Bone marrow (tissue), 2 donors: ENCODE results near the gene MYH8.

Experiments used
- DNase-seq, 2 donors: peaks; one replicate each; lab custom pipeline; 2025; lab: John Stamatoyannopoulos, UW

MYH8 gene

DNA sequence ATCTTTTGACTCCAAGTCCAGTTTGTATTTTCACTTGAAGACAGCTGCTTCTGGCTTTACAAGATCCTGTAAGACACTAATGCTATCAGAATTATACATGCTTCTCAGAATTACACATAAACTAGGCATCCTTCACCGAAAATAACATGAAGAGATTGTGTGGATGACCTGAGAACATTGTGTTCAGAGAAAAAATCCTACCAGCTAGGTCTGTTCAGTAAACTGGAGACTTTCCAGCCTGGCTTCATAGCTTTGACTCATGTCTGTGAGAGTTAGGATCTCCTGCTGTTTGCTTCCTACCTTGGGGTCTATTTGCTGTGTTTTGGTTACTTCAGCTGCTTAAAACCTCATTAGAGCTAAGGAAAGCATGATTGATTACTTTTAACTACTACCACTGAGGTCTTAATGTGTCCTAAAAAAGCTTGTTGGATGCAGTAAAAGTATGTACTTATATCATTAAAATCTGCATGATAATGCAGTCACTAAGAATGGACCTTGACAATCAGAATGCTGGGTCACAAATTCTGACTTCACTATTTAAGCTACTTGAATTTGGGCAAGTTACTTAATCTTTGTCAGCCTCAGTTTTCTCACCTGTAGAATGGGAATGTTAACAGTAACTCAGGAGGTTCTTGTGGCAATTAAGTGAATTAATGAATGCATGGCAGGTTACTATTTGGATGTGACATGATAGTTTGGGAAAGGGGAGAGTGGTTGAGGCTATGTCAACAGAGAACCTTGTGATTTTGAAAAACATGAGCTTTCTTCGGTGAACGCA lies 40.9 kb downstream of the MYH8 start:
- no peak for DNase-seq

- DNase-seq = no peak
Measured at GRCh38 chr17:10372906-10373305, 48.8 kb downstream of the MYH8 start, which contains the start of gene MYH13. TSS of gene MYH13 (minus strand) at chr17:10373006. CDS start at chr17:10364530, 8,476 bp downstream.

- DNase-seq = no peak
Measured at GRCh38 chr17:10370016-10370608, 51.6 kb downstream of the MYH8 start.

DNA sequence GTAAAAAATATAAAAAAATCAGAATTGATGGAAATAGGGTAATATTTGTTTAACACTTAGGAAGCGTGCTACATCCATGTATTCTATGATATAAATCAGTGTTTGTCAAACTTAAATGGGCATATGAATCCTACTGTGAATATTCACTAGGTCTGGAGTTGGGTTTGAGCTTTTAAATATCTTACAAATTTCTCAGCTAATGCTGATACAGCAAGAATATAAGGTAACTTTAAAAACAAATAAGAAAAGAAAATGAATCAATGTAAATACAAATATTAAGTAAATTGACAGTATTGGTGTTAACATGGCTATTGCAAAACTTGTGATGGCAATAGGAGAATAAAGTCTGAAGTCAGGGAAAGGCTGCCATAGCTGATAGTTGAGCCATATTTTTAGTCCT lies 52.5 kb downstream of the MYH8 start:
- no peak for DNase-seq

DNA sequence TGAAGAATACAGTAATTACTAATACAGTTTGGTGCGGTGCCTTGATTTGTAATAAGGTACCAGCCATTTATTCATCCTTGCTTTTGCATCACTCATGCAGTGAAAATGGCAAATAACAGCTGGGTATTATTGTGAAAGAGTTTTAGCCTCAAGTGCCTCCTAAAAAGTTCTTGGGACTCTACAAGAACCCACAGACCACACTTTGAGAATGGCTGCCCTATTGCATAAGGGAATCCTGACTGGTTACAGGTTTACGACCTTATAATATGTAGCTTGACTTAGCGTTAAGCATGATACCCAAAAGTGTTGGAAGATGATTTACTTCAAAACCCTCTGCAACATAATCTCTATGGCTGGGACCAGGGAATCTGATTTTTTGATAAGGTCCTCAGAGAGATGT lies 53.2 kb downstream of the MYH8 start:
- no peak for DNase-seq

- no peak for DNase-seq
Measured at GRCh38 chr17:10360578-10360977, 61.2 kb downstream of the MYH8 start.

GRCh38 chr17:10357768-10358167 lies 64.0 kb downstream of the MYH8 start:
- DNase-seq = no peak

DNA sequence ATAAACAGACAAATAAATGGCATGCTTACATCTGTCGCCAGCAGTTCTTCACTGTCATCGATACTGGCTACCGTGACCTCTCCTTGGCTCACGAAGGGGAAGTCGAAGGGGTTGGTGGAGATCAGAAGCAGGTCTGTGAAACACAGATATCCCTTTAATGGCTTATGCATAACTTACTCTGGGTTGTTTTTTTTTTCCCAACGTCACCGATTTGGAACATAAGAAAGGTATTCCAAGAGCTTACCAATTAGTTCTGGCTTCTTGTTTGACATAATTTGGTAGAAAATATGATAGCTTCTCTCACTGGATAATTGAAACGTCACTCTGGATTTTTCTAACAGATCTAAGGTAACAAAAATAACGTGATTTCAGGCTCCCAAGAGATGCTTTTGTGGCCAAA lies 67.1 kb downstream of the MYH8 start:
- DNase-seq = no peak

DNA sequence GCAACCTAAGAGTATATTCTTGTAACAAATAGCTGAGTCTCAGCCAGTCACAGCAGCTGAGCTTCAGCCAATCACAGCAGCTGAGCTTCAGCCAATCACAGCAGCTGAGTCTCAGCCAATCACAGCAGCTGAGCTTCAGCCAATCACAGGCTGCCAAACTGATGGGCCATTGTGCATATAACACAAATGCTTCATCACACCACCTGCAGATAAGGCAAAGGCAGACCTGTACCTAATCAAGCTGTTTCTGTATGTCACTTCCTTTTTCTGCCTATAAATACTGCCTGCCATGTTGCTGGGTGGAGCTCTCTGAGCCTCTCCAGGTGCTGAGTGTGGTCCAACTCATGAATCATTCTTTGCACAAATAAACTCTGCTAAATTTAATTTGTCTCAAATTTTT lies 68.9 kb downstream of the MYH8 start:
- no peak for DNase-seq

DNA sequence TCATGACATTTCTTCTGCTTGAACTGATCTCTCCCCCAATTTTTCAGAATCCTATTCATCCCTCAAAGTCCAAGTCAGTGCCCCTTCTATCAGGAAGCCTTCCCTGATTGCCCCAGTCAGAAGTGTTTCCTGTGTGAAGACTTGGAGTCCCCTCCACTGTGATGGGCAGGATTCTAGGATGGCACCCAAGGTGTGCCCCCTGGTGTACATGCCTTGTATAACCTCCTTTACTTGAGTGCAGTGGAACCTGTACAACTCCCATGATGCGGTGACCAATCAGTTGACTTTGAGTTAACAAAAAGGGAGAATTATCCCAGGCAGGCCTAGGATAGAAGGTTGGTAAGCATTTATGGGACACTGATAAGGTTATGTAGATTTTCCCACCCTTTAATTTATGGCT lies 72.3 kb downstream of the MYH8 start:
- DNase-seq = no peak

DNA sequence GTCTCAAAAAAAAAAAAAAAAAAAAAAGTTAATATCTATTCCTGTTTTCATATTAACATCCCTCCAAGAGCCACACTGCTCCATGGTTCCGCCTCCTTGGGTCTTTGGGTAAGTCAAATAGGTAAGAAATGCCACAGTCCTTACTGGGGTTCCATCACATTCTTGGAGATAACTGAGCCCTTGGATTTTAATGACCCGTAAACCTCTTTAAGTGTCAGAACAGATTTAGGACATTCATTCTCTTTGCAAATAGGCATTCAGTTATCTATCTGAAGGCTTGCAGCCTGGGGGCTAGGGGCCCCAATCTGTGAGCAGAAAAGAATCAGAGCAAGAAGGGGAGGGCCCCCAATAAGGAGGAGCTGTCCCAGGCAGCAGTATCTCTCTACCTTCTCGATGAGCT lies 76.9 kb downstream of the MYH8 start:
- DNase-seq = no peak
